ENCODE results near the gene DCBLD1. TPM values are rescaled to one million over a fixed set of nuclear protein-coding genes. Genes with fewer than 3 reads are reported as not detected.
A peak's percentile ranks its signal among the peaks of the same experiment; 100 is the strongest.

The DCBLD1 gene
- total and polyA plus RNA-seq, 2 of the 13 experiments (the other 11 are each of a cell fraction or from before 2014, with no cell fraction given): 23.2 to 41.5 TPM

DNA sequence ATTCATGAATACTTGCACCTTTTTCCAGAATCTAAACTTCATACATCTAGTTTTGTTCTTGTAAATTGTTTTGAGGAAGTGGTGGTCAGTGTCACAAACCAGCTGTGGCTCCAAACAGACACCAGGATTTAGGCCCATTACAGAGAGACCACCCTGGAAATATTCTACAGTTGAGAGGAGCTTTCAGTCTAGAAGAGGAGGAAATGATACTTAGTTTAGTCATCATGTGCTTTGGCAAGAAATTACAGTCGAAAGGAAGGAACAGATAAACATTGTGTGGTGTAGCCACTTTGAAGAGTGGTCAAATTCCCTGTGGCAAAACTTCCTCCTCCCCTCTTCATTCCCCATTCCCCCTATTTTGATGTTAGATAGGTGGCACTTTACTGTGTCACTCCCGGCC, 15.7 kb downstream of the DCBLD1 start:
- H4K20me1 ChIP-seq (ENCODE audit: insufficient read depth, low read length): no peaks in the 10 kb centered on the region
- intact Hi-C loops (cut with micrococcal nuclease; ENCODE audit: unreplicated experiment): no loop called here
- no peak overlapping the region for H3K4me3 ChIP-seq (replicated peaks in 1 of 3; ENCODE audit: insufficient read depth in 1 of 3, low read depth in 2 of 3, low read length in 3 of 3)
- BruUV-seq (replicated peaks): no TSS peak
- ATAC-seq (no peak), DNase-seq (ENCODE audit: low spot score) (no peak), FAIRE-seq (no peak)
- no peaks in the 10 kb centered on the region for H3K27me3 ChIP-seq (ENCODE audit: control insufficient read depth in 1 of 2, insufficient read depth in 2 of 2, low read length in 2 of 2)
- no peak overlapping the region for H2AFZ ChIP-seq (ENCODE audit: low read length)
- H3K27ac ChIP-seq (ENCODE audit: extremely low read length, insufficient read depth, low read length): no peak overlapping the region
- no peak overlapping the region for H3K9ac ChIP-seq (ENCODE audit: insufficient read depth, low read depth, low read length)
- peaks cover 91% of the 10 kb centered on the region for H3K79me2 ChIP-seq (ENCODE audit: insufficient read depth, low read length)
- no peaks in the 10 kb centered on the region; a peak in 2 of 5 replicates for H3K36me3 ChIP-seq (replicated peaks in 1 of 2; ENCODE audit: control insufficient read depth in 1 of 2, insufficient read depth in 2 of 2, low read length in 2 of 2)
- H3K9me3 ChIP-seq (ENCODE audit: low read length): no peaks in the 10 kb centered on the region
- peaks cover 69% of the 10 kb centered on the region for H3K4me1 ChIP-seq (ENCODE audit: insufficient read depth, low read length)
- POLR2A ChIA-PET: no interaction called here
- WGBS (ENCODE audit: low lambda C conversion rate): 45% methylated on average over 2 of the region's 2 CpGs
- H3K4me2 ChIP-seq (ENCODE audit: low read depth, low read length): no peak overlapping the region
- CTCF ChIA-PET (ENCODE audit: low intra/inter-chr PET ratio, low total read pairs): no interaction called here
- TF ChIP-seq ZNF337 (CRISPR knock-in tag; IDR thresholded peaks at IDR 0.05; ENCODE audit: borderline replicate concordance, low read depth): no peak
- 0 out of 2 replicates have a peak, but pooled peaks have one; percentile 12 for TF ChIP-seq FOSL2 (CRISPR knock-in tag; IDR thresholded peaks at IDR 0.05)
- in situ Hi-C loops (cut with HindIII; ENCODE audit: extremely low pct_ligation_motif_present, low pct_unique_long_range_greater_than_20kb): no loop called here

DNA sequence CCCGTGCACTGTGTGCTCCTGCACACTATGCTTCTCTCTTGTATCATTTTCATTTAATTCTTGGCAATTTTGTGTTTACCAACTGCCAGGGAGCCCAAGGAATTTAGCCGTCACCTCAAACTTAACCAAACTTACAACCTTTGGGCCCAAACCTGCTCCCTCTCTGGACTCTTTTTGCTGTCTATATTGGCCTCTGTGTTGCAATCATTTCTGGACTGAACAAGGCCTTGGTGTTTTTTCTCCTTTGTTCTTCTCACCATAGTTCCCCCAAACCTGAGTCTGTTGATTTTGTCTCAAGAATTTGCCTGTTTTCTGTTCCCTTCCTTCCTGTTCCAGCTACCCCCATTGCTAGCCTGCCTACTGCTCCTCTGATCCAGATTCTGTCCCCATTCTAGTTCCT, 19.2 kb downstream of the DCBLD1 start:
- CTCF ChIA-PET (ENCODE audit: low intra/inter-chr PET ratio, low total read pairs): no interaction called here
- H3K36me3 ChIP-seq (replicated peaks in 1 of 2; ENCODE audit: control insufficient read depth in 1 of 2, insufficient read depth in 2 of 2, low read length in 2 of 2): peaks cover 2 to 7% of the 10 kb centered on the region in 2 experiments; a peak in 4 of 5 replicates
- no peak overlapping the region for H2AFZ ChIP-seq (ENCODE audit: low read length)
- H3K9ac ChIP-seq (ENCODE audit: insufficient read depth, low read depth, low read length): no peak overlapping the region
- peak; percentile 66 for FAIRE-seq
- intact Hi-C loops (cut with micrococcal nuclease; ENCODE audit: unreplicated experiment) (no loop called here), in situ Hi-C loops (cut with HindIII; ENCODE audit: extremely low pct_ligation_motif_present, low pct_unique_long_range_greater_than_20kb) (no loop called here)
- H3K79me2 ChIP-seq (ENCODE audit: insufficient read depth, low read length): peaks cover 62% of the 10 kb centered on the region
- H3K27ac ChIP-seq (ENCODE audit: extremely low read length, insufficient read depth, low read length): peak overlapping the region; percentile 52
- peak; percentile 83 for DNase-seq (ENCODE audit: low spot score)
- ATAC-seq: peak; percentile 63
- no peak overlapping the region for H3K4me3 ChIP-seq (replicated peaks in 1 of 3; ENCODE audit: insufficient read depth in 1 of 3, low read depth in 2 of 3, low read length in 3 of 3)
- H3K4me1 ChIP-seq (ENCODE audit: insufficient read depth, low read length): peaks cover 81% of the 10 kb centered on the region
- BruUV-seq (replicated peaks): no TSS peak
- peak overlapping the region; percentile 26 for H3K4me2 ChIP-seq (ENCODE audit: low read depth, low read length)
- no peaks in the 10 kb centered on the region for H3K9me3 ChIP-seq (ENCODE audit: low read length)
- no peaks in the 10 kb centered on the region for H4K20me1 ChIP-seq (ENCODE audit: insufficient read depth, low read length)
- 38% methylated on average over 2 of the region's 2 CpGs for WGBS (ENCODE audit: low lambda C conversion rate)
- POLR2A ChIA-PET: interaction anchor here (1.6 kb wide), 1 partner anchor 19 kb away, joined by 10 read pairs; the partner anchor contains the start of gene DCBLD1
- H3K27me3 ChIP-seq (ENCODE audit: control insufficient read depth in 1 of 2, insufficient read depth in 2 of 2, low read length in 2 of 2): no peaks in the 10 kb centered on the region
- TF ChIP-seq UBTF (CRISPR knock-in tag; IDR thresholded peaks at IDR 0.05) (0 out of 2 replicates have a peak, but pooled peaks have one; percentile 18), PTBP1 (IDR thresholded peaks at IDR 0.05; ENCODE audit: low read depth, low read length, poor library complexity, severe bottlenecking) (no peak), ZNF44 (CRISPR knock-in tag; IDR thresholded peaks at IDR 0.05) (no peak), MAFK (conservative IDR thresholded peaks at IDR 0.05 in 1 of 2, IDR thresholded peaks at IDR 0.05 in 1 of 2; ENCODE audit: low read length in 2 of 2) (no peak), GATAD2A (CRISPR knock-in tag; IDR thresholded peaks at IDR 0.05) (peak; percentile 54; the same call in 1 of the 2 replicates), TBX2 (CRISPR knock-in tag; IDR thresholded peaks at IDR 0.05; ENCODE audit: borderline replicate concordance) (0 out of 2 replicates have a peak, but pooled peaks have one; percentile 18), ZNF180 (CRISPR knock-in tag; IDR thresholded peaks at IDR 0.05; ENCODE audit: borderline replicate concordance, low read depth) (no peak), ATF7-NPFF (CRISPR knock-in tag; IDR thresholded peaks at IDR 0.05; ENCODE audit: low read depth) (no peak), NR2F2 (IDR thresholded peaks at IDR 0.05; ENCODE audit: borderline replicate concordance, low read depth) (peak; percentile 46; the same call in 1 of the 2 replicates), AHR (CRISPR knock-in tag; IDR thresholded peaks at IDR 0.05) (no peak), SIX1 (CRISPR knock-in tag; IDR thresholded peaks at IDR 0.05; ENCODE audit: borderline replicate concordance) (no peak), NR2F6 (IDR thresholded peaks at IDR 0.05) (peak; percentile 48; the same call in 1 of the 2 replicates), NR2F6 (CRISPR knock-in tag; IDR thresholded peaks at IDR 0.05) (peak; percentile 29; the same call in 1 of the 2 replicates)
- TF ChIP-seq, protein P1, sequence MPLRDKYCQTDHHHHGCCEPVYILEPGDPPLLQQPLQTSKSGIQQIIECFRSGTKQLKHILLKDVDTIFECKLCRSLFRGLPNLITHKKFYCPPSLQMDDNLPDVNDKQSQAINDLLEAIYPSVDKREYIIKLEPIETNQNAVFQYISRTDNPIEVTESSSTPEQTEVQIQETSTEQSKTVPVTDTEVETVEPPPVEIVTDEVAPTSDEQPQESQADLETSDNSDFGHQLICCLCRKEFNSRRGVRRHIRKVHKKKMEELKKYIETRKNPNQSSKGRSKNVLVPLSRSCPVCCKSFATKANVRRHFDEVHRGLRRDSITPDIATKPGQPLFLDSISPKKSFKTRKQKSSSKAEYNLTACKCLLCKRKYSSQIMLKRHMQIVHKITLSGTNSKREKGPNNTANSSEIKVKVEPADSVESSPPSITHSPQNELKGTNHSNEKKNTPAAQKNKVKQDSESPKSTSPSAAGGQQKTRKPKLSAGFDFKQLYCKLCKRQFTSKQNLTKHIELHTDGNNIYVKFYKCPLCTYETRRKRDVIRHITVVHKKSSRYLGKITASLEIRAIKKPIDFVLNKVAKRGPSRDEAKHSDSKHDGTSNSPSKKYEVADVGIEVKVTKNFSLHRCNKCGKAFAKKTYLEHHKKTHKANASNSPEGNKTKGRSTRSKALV (CRISPR knock-in tag; IDR thresholded peaks at IDR 0.05): no peak
